Endothelial cell of umbilical vein (primary cell): Measurements from ENCODE around the gene ADGRD1. TPM values are rescaled to one million over a fixed set of nuclear protein-coding genes. Genes with fewer than 3 reads are reported as not detected.

ENCODE experiments used
- BruUV-seq: library from RNA; stranded (reverse); fragments of 400-500 nt; replicated peaks from 2 replicates; lab custom pipeline; 2021; lab: Mats Ljungman, UMichigan
- CTCF ChIA-PET: fragments of 300-600, 350-600 bp; sonication (Branson Sonifier 250); formaldehyde crosslinking; loops from one replicate; lab custom pipeline; 2021; ENCODE audit warnings: antibody characterized with exemption, inconsistent platforms; lab: Charles Lee
- POLR2A ChIA-PET: fragments of 300-600, 350-600 bp; sonication (Branson Sonifier 250); formaldehyde crosslinking; loops from one replicate; lab custom pipeline; 2021; ENCODE audit warnings: antibody characterized with exemption, inconsistent platforms; lab: Charles Lee
- DNase-seq: peaks from one replicate; pipeline ENCODE4 v3.0.0-alpha.2; 2011; ENCODE audit warnings: low read depth, low spot score
- FAIRE-seq: peaks from 2 replicates; lab custom pipeline; 2011; peaks lifted over from hg19 to GRCh38; lab: Jason Lieb, UNC
- H2AFZ ChIP-seq: 2 replicates; pipeline ENCODE4 v1.6.0; 2012; ENCODE audit warnings: low read depth, low read length, control low read depth, inconsistent platforms
- H3K27ac ChIP-seq: 2 replicates; pipeline ENCODE4 v1.5.1; 2011; ENCODE audit warnings: low read depth, mild to moderate bottlenecking, control low read depth, low read length, moderate library complexity; ENCODE audit not compliant: insufficient read depth
- H3K27me3 ChIP-seq, 2 experiments: 2 replicates each; pipeline versions ENCODE4 v1.6.0 to v1.6.1; 2011; ENCODE audit warnings: low read length in 2 of 2, mixed read lengths in 1 of 2; ENCODE audit not compliant: control insufficient read depth in 2 of 2, insufficient read depth in 2 of 2
- H3K36me3 ChIP-seq, 2 experiments: 2 replicates in 1 of 2; 3 replicates in 1 of 2; pipeline ENCODE4 v1.5.1; 2011; ENCODE audit warnings: low read length in 2 of 2, mild to moderate bottlenecking in 1 of 2, moderate library complexity in 1 of 2; ENCODE audit not compliant: control insufficient read depth in 2 of 2, insufficient read depth in 2 of 2; ENCODE audit errors: extremely low read depth in 1 of 2
- H3K4me1 ChIP-seq: 3 replicates; pipeline ENCODE4 v1.5.1; 2011; ENCODE audit warnings: mild to moderate bottlenecking, low read length; ENCODE audit not compliant: control insufficient read depth, insufficient read depth; ENCODE audit errors: extremely low read depth
- H3K4me2 ChIP-seq: 2 replicates; pipeline ENCODE4 v1.6.1; 2011; ENCODE audit warnings: low read length, control low read depth, mixed read lengths; ENCODE audit not compliant: insufficient read depth
- H3K4me3 ChIP-seq, 3 experiments: fragments of 200-600 bp in 1 of 3; sonication (generic), shearing (Covaris generic) in 1 of 3; replicated peaks in 1 of 3; 2 replicates each; pipeline ENCODE4 v1.5.1; 2011 to 2016; ENCODE audit warnings: control low read depth in 3 of 3, low read length in 3 of 3, mild to moderate bottlenecking in 2 of 3, inconsistent platforms in 1 of 3, low read depth in 1 of 3, moderate library complexity in 1 of 3; ENCODE audit not compliant: insufficient read depth in 1 of 3
- H3K79me2 ChIP-seq: 2 replicates; pipeline ENCODE4 v1.6.0; 2012; ENCODE audit warnings: low read length, inconsistent platforms; ENCODE audit not compliant: control insufficient read depth, insufficient read depth
- H3K9ac ChIP-seq: replicated peaks from 2 replicates; pipeline ENCODE3; 2011; ENCODE audit warnings: low read length, control low read depth; ENCODE audit not compliant: insufficient read depth; ENCODE audit errors: extremely low read depth
- H3K9me1 ChIP-seq: replicated peaks from 3 replicates; pipeline ENCODE4 v1.6.0; 2011; ENCODE audit warnings: mild to moderate bottlenecking, low read length; ENCODE audit not compliant: control insufficient read depth, insufficient read depth; ENCODE audit errors: extremely low read depth
- H3K9me3 ChIP-seq: replicated peaks from 2 replicates; pipeline ENCODE4 v1.5.1; 2012; ENCODE audit warnings: low read length, inconsistent platforms; ENCODE audit not compliant: control insufficient read depth, insufficient read depth
- H4K20me1 ChIP-seq: replicated peaks from 2 replicates; pipeline ENCODE3; 2011; ENCODE audit warnings: mild to moderate bottlenecking, low read length; ENCODE audit not compliant: control insufficient read depth, insufficient read depth; ENCODE audit errors: extremely low read depth
- CTCF ChIP-seq, 2 donors: IDR thresholded peaks; 1 replicate in 1 of 2; 2 replicates in 1 of 2; pipeline ENCODE4 v1.5.1; 2011; ENCODE audit warnings: low read length in 2 of 2, mild to moderate bottlenecking in 2 of 2, moderate library complexity in 2 of 2, control low read depth in 1 of 2, inconsistent platforms in 1 of 2, low read depth in 1 of 2; ENCODE audit not compliant: insufficient read depth in 1 of 2; ENCODE audit errors: extremely low read depth in 1 of 2
- EZH2 ChIP-seq: IDR thresholded peaks from 2 replicates; pipeline ENCODE4 v1.6.1; 2012; ENCODE audit warnings: borderline replicate concordance, low read depth, mild to moderate bottlenecking, moderate library complexity, low read length, inconsistent platforms; ENCODE audit not compliant: severe bottlenecking
- FOS ChIP-seq: IDR thresholded peaks from 2 replicates; pipeline ENCODE4 v1.6.1; 2011; ENCODE audit warnings: mild to moderate bottlenecking, low read length, moderate library complexity, borderline replicate concordance; ENCODE audit not compliant: insufficient read depth
- GATA2 ChIP-seq: IDR thresholded peaks from 2 replicates; pipeline ENCODE4 v1.7.0; 2011; ENCODE audit warnings: low read depth, mild to moderate bottlenecking, moderate library complexity, mixed read lengths, low read length; ENCODE audit not compliant: insufficient read length, insufficient read depth
- JUN ChIP-seq: IDR thresholded peaks from 2 replicates; pipeline ENCODE4 v1.6.1; 2011; ENCODE audit warnings: borderline replicate concordance, low read depth; ENCODE audit not compliant: insufficient read length, insufficient read depth
- MYC ChIP-seq: IDR thresholded peaks from one replicate; pipeline ENCODE4 v1.6.1; 2011; ENCODE audit warnings: mild to moderate bottlenecking, low read depth, low read length
- POLR2A ChIP-seq: IDR thresholded peaks from 2 replicates; pipeline ENCODE4 v1.6.1; 2012; ENCODE audit warnings: low read depth, mild to moderate bottlenecking, control low read depth, low read length
- POLR2AphosphoS5 ChIP-seq: IDR thresholded peaks from 2 replicates; pipeline ENCODE4 v1.6.1; 2012; ENCODE audit warnings: low read depth, mild to moderate bottlenecking, control low read depth, low read length, moderate library complexity; ENCODE audit not compliant: insufficient read depth
- dilution Hi-C: fragments of 300-500 bp; cut with MboI; formaldehyde crosslinking; loops from one replicate; pipeline ENCODE4 v1.15.0; 2019; ENCODE audit warnings: low sequenced_read_pairs; ENCODE audit not compliant: extremely low pct_ligation_motif_present
- intact Hi-C: fragments of 100-400 bp; cut with micrococcal nuclease; formaldehyde crosslinking; loops from one replicate; pipeline ENCODE4 v1.10.0; 2022
- polyA plus RNA-seq, 4 experiments: library from polyadenylated mRNA; depleted of rRNA in 3 of 4; stranded (reverse) in 3 of 4; unstranded in 1 of 4; fragments of >200 nt; gene quantifications; 2 replicates each; pipeline versions ENCODE4 v1.2.1 to v1.2.3, GENCODE V29; 2011 to 2012; ENCODE audit warnings: missing spikeins in 1 of 4
- total RNA-seq: library from RNA; stranded (reverse); gene quantifications from 2 replicates; pipeline ENCODE4 v1.2.3, GENCODE V29; 2021
- TF ChIP-seq, protein P1 (sequence below): IDR thresholded peaks from 2 replicates; pipeline ENCODE4 v1.6.1; 2011; ENCODE audit not compliant: insufficient read depth, insufficient read length

The ADGRD1 gene
- total and polyA plus RNA-seq, 2 donors (not counting 3 experiments of a cell fraction or from before 2014, with no cell fraction given) = 0.07 TPM; not detected in 1

- no TSS peak for BruUV-seq
- H3K79me2 ChIP-seq = no peaks in the 10 kb centered on the region
- DNase-seq (no peak), FAIRE-seq (no peak)
- H3K4me2 ChIP-seq = no peak overlapping the region
- H3K9ac ChIP-seq = no peak overlapping the region
- no peaks in the 10 kb centered on the region for H3K36me3 ChIP-seq
- no peak overlapping the region for H3K27ac ChIP-seq
- ChIA-PET CTCF (no interaction called here), POLR2A (no interaction called here)
- H3K4me3 ChIP-seq = no peak overlapping the region
- H3K4me1 ChIP-seq = no peaks in the 10 kb centered on the region
- no peaks in the 10 kb centered on the region for H3K9me1 ChIP-seq
- H2AFZ ChIP-seq = no peak overlapping the region
- intact Hi-C loops = no loop called here
- dilution Hi-C loops = no loop called here
- no peaks in the 10 kb centered on the region for H3K27me3 ChIP-seq
- no peaks in the 10 kb centered on the region for H3K9me3 ChIP-seq
- H4K20me1 ChIP-seq = no peaks in the 10 kb centered on the region
- TF ChIP-seq GATA2 = no peak
Measured at GRCh38 chr12:130919086-130919485, 34.6 kb upstream of the ADGRD1 start.

GRCh38 chr12:130920119-130920703, 33.5 kb upstream of the ADGRD1 start:
- H3K9ac ChIP-seq = no peak overlapping the region
- no peaks in the 10 kb centered on the region for H3K36me3 ChIP-seq
- intact Hi-C loops (no loop called here), dilution Hi-C loops (no loop called here)
- no TSS peak for BruUV-seq
- H3K27ac ChIP-seq = no peak overlapping the region
- no peaks in the 10 kb centered on the region for H4K20me1 ChIP-seq
- H3K9me3 ChIP-seq = no peaks in the 10 kb centered on the region
- ChIA-PET CTCF (no interaction called here), POLR2A (no interaction called here)
- DNase-seq (no peak), FAIRE-seq (no peak)
- no peaks in the 10 kb centered on the region for H3K4me1 ChIP-seq
- TF ChIP-seq POLR2A (no peak), GATA2 (no peak), JUN (no peak), EZH2 (no peak), FOS (no peak), POLR2AphosphoS5 (no peak), MYC (no peak), CTCF (IDR thresholded peaks at IDR 0.05; ENCODE audit: extremely low read depth in 1 of 2, insufficient read depth in 1 of 2, low read depth in 1 of 2, low read length in 2 of 2) (no peak)
- TF ChIP-seq, protein P1, sequence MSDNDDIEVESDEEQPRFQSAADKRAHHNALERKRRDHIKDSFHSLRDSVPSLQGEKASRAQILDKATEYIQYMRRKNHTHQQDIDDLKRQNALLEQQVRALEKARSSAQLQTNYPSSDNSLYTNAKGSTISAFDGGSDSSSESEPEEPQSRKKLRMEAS = no peak
- no peak overlapping the region for H2AFZ ChIP-seq
- H3K27me3 ChIP-seq = no peaks in the 10 kb centered on the region
- no peaks in the 10 kb centered on the region for H3K79me2 ChIP-seq
- H3K4me2 ChIP-seq = no peak overlapping the region
- no peaks in the 10 kb centered on the region for H3K9me1 ChIP-seq
- no peak overlapping the region for H3K4me3 ChIP-seq
